ENCODE measurements around the gene INSRR. TPM values are rescaled to one million over a fixed set of nuclear protein-coding genes. Genes with fewer than 3 reads are reported as not detected.

The INSRR gene
- total RNA-seq, 1 experiment from 2014 or later = not detected

GRCh38 chr1:156816561-156817328 is 42.2 kb downstream of the INSRR start, which contains the start of gene SH2D2A:
Gene SH2D2A (minus strand): TSS chr1:156816848. CDS start chr1:156816708, 140 bp downstream.
- peak; percentile 81 for DNase-seq (ENCODE audit: unreplicated experiment)
- POLR2A ChIA-PET = interaction anchor here (0.6 kb wide), 1 partner anchor 12 kb away, joined by 3 read pairs; no protein-coding TSS in a partner anchor
- CTCF ChIA-PET = interaction anchor here (0.7 to 1.7 kb wide), 4 partner anchors 10 to 157 kb away, joined by 4 to 7 read pairs (median 4); no protein-coding TSS in a partner anchor

GRCh38 chr1:156815961-156816422 is 42.9 kb downstream of the INSRR start:
- no peak for TF ChIP-seq CTCF (IDR thresholded peaks at IDR 0.05; ENCODE audit: unreplicated experiment)
- H3K9me3 Mint-ChIP-seq (ENCODE audit: unreplicated experiment) = no peaks in the 10 kb centered on the region
- intact Hi-C loops (cut with micrococcal nuclease) = no loop called here
- no peak overlapping the region for H3K4me3 Mint-ChIP-seq (ENCODE audit: unreplicated experiment)
- no TSS peak for BruUV-seq (replicated peaks)
- no peak for DNase-seq (ENCODE audit: unreplicated experiment)
- POLR2A ChIA-PET = interaction anchor here (0.6 kb wide), 1 partner anchor 12 kb away, joined by 3 read pairs; no protein-coding TSS in a partner anchor
- no peaks in the 10 kb centered on the region for H3K27me3 Mint-ChIP-seq (ENCODE audit: insufficient read depth, unreplicated experiment)
- no peak overlapping the region for H3K27ac Mint-ChIP-seq (ENCODE audit: low read depth, unreplicated experiment)
- H3K36me3 Mint-ChIP-seq (ENCODE audit: insufficient read depth, unreplicated experiment) = no peaks in the 10 kb centered on the region
- CTCF ChIA-PET = interaction anchor here (0.9 to 12.4 kb wide), 3 partner anchors 22 to 75 kb away, joined by 3 to 106 read pairs (median 7); partner anchors contain the start of gene PEAR1
- H3K4me1 Mint-ChIP-seq (ENCODE audit: insufficient read depth, unreplicated experiment) = peaks cover 46% of the 10 kb centered on the region

More at GRCh38 chr1:156816561-156817328, 42.2 kb downstream of the INSRR start, which contains the start of gene SH2D2A:
- intact Hi-C loops (cut with micrococcal nuclease) = no loop called here
- Mint-ChIP-seq H3K36me3 (ENCODE audit: insufficient read depth, unreplicated experiment) (no peaks in the 10 kb centered on the region), H3K27me3 (ENCODE audit: insufficient read depth, unreplicated experiment) (no peaks in the 10 kb centered on the region), H3K9me3 (ENCODE audit: unreplicated experiment) (no peaks in the 10 kb centered on the region), H3K4me3 (ENCODE audit: unreplicated experiment) (no peak within 1 kb of the TSS), H3K27ac (ENCODE audit: low read depth, unreplicated experiment) (no peak within 1 kb of the TSS), H3K4me1 (ENCODE audit: insufficient read depth, unreplicated experiment) (peaks cover 39% of the 10 kb centered on the region)
- no peak for TF ChIP-seq CTCF (IDR thresholded peaks at IDR 0.05; ENCODE audit: unreplicated experiment)
- BruUV-seq (replicated peaks) = no TSS peak

- no peak for TF ChIP-seq CTCF (IDR thresholded peaks at IDR 0.05; ENCODE audit: unreplicated experiment)
- ChIA-PET POLR2A (no interaction called here), CTCF (interaction anchor here (0.5 to 12.4 kb wide), 6 partner anchors 23 to 125 kb away, joined by 3 to 106 read pairs (median 6); partner anchors contain the start of gene PEAR1)
- intact Hi-C loops (cut with micrococcal nuclease) = no loop called here
- Mint-ChIP-seq H3K27me3 (ENCODE audit: insufficient read depth, unreplicated experiment) (no peaks in the 10 kb centered on the region), H3K9me3 (ENCODE audit: unreplicated experiment) (no peaks in the 10 kb centered on the region), H3K36me3 (ENCODE audit: insufficient read depth, unreplicated experiment) (no peaks in the 10 kb centered on the region), H3K4me1 (ENCODE audit: insufficient read depth, unreplicated experiment) (peaks cover 48% of the 10 kb centered on the region), H3K27ac (ENCODE audit: low read depth, unreplicated experiment) (peak overlapping the region; percentile 25), H3K4me3 (ENCODE audit: unreplicated experiment) (no peak overlapping the region)
- no TSS peak for BruUV-seq (replicated peaks)
- DNase-seq (ENCODE audit: unreplicated experiment) = peak; percentile 85
These were observed 43.5 kb downstream of the INSRR start for GRCh38 chr1:156815307-156815826.
